ENCODE results near the gene TTC9B. TPM values are rescaled to one million over a fixed set of nuclear protein-coding genes. Genes with fewer than 3 reads are reported as not detected.

Gene TTC9B
- total and polyA plus RNA-seq, 2 donors from 2014 or later = not detected

GRCh38 chr19:40216777-40217026 lies 1.5 kb downstream of the TTC9B start:
- no peak for FAIRE-seq
- intact Hi-C loops (cut with DNase I) = no loop called here
- Histone ChIP-seq H3K36me3 (ENCODE audit: control insufficient read depth in 2 of 3, insufficient read depth in 3 of 3, low read length in 3 of 3) (no peaks in the 10 kb centered on the region), H3K27ac (ENCODE audit: low read depth in 2 of 2, low read length in 2 of 2) (no peak overlapping the region), H3K9ac (ENCODE audit: low read length in 3 of 3) (no peak overlapping the region), H3K9me3 (ENCODE audit: control insufficient read depth in 2 of 3, insufficient read depth in 1 of 3, low read length in 3 of 3) (no peaks in the 10 kb centered on the region), H3K4me3 (ENCODE audit: low read length in 3 of 3) (no peak overlapping the region), H3K4me1 (ENCODE audit: control insufficient read depth in 2 of 3, insufficient read depth in 2 of 3, low read depth in 1 of 3, low read length in 3 of 3) (no peaks in the 10 kb centered on the region), H3K27me3 (ENCODE audit: control insufficient read depth, insufficient read depth, low read length) (peaks cover 15% of the 10 kb centered on the region)
- no peak for TF ChIP-seq CTCF (IDR thresholded peaks at IDR 0.05; ENCODE audit: borderline replicate concordance, extremely low read depth, insufficient read depth)
- no peak for DNase-seq

GRCh38 chr19:40216013-40216776 lies 2.0 kb downstream of the TTC9B start:
- Histone ChIP-seq H3K27me3 (ENCODE audit: control insufficient read depth, insufficient read depth, low read length) (peaks cover 15% of the 10 kb centered on the region), H3K27ac (ENCODE audit: low read depth in 2 of 2, low read length in 2 of 2) (no peak overlapping the region), H3K36me3 (ENCODE audit: control insufficient read depth in 2 of 3, insufficient read depth in 3 of 3, low read length in 3 of 3) (no peaks in the 10 kb centered on the region), H3K9ac (ENCODE audit: low read length in 3 of 3) (no peak overlapping the region), H3K4me3 (ENCODE audit: low read length in 3 of 3) (no peak overlapping the region), H3K4me1 (ENCODE audit: control insufficient read depth in 2 of 3, insufficient read depth in 2 of 3, low read depth in 1 of 3, low read length in 3 of 3) (no peaks in the 10 kb centered on the region), H3K9me3 (ENCODE audit: control insufficient read depth in 2 of 3, insufficient read depth in 1 of 3, low read length in 3 of 3) (no peaks in the 10 kb centered on the region)
- no peak for FAIRE-seq
- TF ChIP-seq CTCF (IDR thresholded peaks at IDR 0.05; ENCODE audit: borderline replicate concordance, extremely low read depth, insufficient read depth) = no peak
- DNase-seq = no peak
- intact Hi-C loops (cut with DNase I) = no loop called here

GRCh38 chr19:40214936-40215335 lies 3.2 kb downstream of the TTC9B start:
- TF ChIP-seq CTCF (IDR thresholded peaks at IDR 0.05; ENCODE audit: borderline replicate concordance, extremely low read depth, insufficient read depth) = no peak
- Histone ChIP-seq H3K27ac (ENCODE audit: low read depth in 2 of 2, low read length in 2 of 2) (no peak overlapping the region), H3K9me3 (ENCODE audit: control insufficient read depth in 2 of 3, insufficient read depth in 1 of 3, low read length in 3 of 3) (no peaks in the 10 kb centered on the region), H3K27me3 (ENCODE audit: control insufficient read depth, insufficient read depth, low read length) (peaks cover 11% of the 10 kb centered on the region), H3K4me1 (ENCODE audit: control insufficient read depth in 2 of 3, insufficient read depth in 2 of 3, low read depth in 1 of 3, low read length in 3 of 3) (no peaks in the 10 kb centered on the region), H3K4me3 (ENCODE audit: low read length in 3 of 3) (no peak overlapping the region), H3K36me3 (ENCODE audit: control insufficient read depth in 2 of 3, insufficient read depth in 3 of 3, low read length in 3 of 3) (peaks cover 0 to 4% (median 4%) of the 10 kb centered on the region in 3 donors), H3K9ac (ENCODE audit: low read length in 3 of 3) (no peak overlapping the region)
- FAIRE-seq (no peak), DNase-seq (no peak)
- intact Hi-C loops (cut with DNase I) = no loop called here
